Measurements from ENCODE around the gene TRIP10. TPM values are rescaled to one million over a fixed set of nuclear protein-coding genes. Genes with fewer than 3 reads are reported as not detected.

The TRIP10 gene
- total and polyA plus RNA-seq, 2 of the 13 experiments (the other 11 are each of a cell fraction or from before 2014, with no cell fraction given) = 32.5 to 33.2 TPM

- no peak for TF ChIP-seq RBAK (CRISPR knock-in tag; IDR thresholded peaks at IDR 0.05)
- TF ChIP-seq RFX5 (IDR thresholded peaks at IDR 0.05; ENCODE audit: low read depth, low read length) = no peak
- no peak for TF ChIP-seq MTF2 (CRISPR knock-in tag; IDR thresholded peaks at IDR 0.05; ENCODE audit: borderline replicate concordance)
- no peak for TF ChIP-seq KLF16 (CRISPR knock-in tag; IDR thresholded peaks at IDR 0.05)
- no peak for TF ChIP-seq PRDM15 (CRISPR knock-in tag; IDR thresholded peaks at IDR 0.05)
Measured at GRCh38 chr19:6788896-6789295, 49.4 kb downstream of the TRIP10 start (continued).

- CTCF ChIA-PET (ENCODE audit: low intra/inter-chr PET ratio, low total read pairs) = no interaction called here
- no peak for ATAC-seq
- POLR2A ChIA-PET = no interaction called here
- no peak for TF ChIP-seq DRAP1 (CRISPR knock-in tag; IDR thresholded peaks at IDR 0.05)
- H3K27ac ChIP-seq (ENCODE audit: extremely low read length, insufficient read depth, low read length) = no peak overlapping the region
- in situ Hi-C loops (cut with HindIII; ENCODE audit: extremely low pct_ligation_motif_present, low pct_unique_long_range_greater_than_20kb) = no loop called here
- intact Hi-C loops (cut with micrococcal nuclease; ENCODE audit: unreplicated experiment) = no loop called here
- H3K4me3 ChIP-seq (replicated peaks in 1 of 3; ENCODE audit: insufficient read depth in 1 of 3, low read depth in 2 of 3, low read length in 3 of 3) = no peak overlapping the region
- H3K9ac ChIP-seq (ENCODE audit: insufficient read depth, low read depth, low read length) = no peak overlapping the region
- no peak for FAIRE-seq
- no peaks in the 10 kb centered on the region for H3K79me2 ChIP-seq (ENCODE audit: insufficient read depth, low read length)
- no peaks in the 10 kb centered on the region for H4K20me1 ChIP-seq (ENCODE audit: insufficient read depth, low read length)
- no peak overlapping the region for H2AFZ ChIP-seq (ENCODE audit: low read length)
- no peak overlapping the region for H3K4me2 ChIP-seq (ENCODE audit: low read depth, low read length)
- no peaks in the 10 kb centered on the region for H3K4me1 ChIP-seq (ENCODE audit: insufficient read depth, low read length)
- 3% methylated on average over 4 of the region's 5 CpGs for WGBS (ENCODE audit: low lambda C conversion rate)
- H3K9me3 ChIP-seq (ENCODE audit: low read length) = peaks cover 6% of the 10 kb centered on the region; the same call in 1 of the 2 replicates
- BruUV-seq (replicated peaks) = no TSS peak
- H3K27me3 ChIP-seq (ENCODE audit: control insufficient read depth in 1 of 2, insufficient read depth in 2 of 2, low read length in 2 of 2) = peaks cover 0 to 1% of the 10 kb centered on the region in 2 experiments; a peak in 1 of 5 replicates
- DNase-seq (ENCODE audit: low spot score) = no peak
- no peaks in the 10 kb centered on the region for H3K36me3 ChIP-seq (replicated peaks in 1 of 2; ENCODE audit: control insufficient read depth in 1 of 2, insufficient read depth in 2 of 2, low read length in 2 of 2)
Measured at GRCh38 chr19:6790194-6791128, 51.0 kb downstream of the TRIP10 start.

All from HepG2 (cell line).